Left lobe of liver (tissue), 2 donors: Measurements from ENCODE around the gene ANXA5. TPM values are rescaled to one million over a fixed set of nuclear protein-coding genes. Genes with fewer than 3 reads are reported as not detected.

ENCODE experiments used
- ATAC-seq: fragments of 200-7000 bp; cut with Tn5 transposase; one replicate; pipeline ENCODE4 v1.9.1; 2020; ENCODE audit warnings: mild to moderate bottlenecking, moderate library complexity
- DNase-seq: peaks from one replicate; pipeline ENCODE4 v3.0.0-alpha.2; 2020; ENCODE audit warnings: low spot score
- total RNA-seq: library from RNA; stranded (reverse); gene quantifications from one replicate; pipeline ENCODE4 v1.2.1, GENCODE V29; 2021
- donor health status: DM: no; HTN: no; CAD: no; lungs with moderate emphysema.
- donor health status: DM: no; HTN: yes; CAD: no.

Gene ANXA5
- total RNA-seq, 1 donor from 2014 or later, result 49.1 TPM

DNA sequence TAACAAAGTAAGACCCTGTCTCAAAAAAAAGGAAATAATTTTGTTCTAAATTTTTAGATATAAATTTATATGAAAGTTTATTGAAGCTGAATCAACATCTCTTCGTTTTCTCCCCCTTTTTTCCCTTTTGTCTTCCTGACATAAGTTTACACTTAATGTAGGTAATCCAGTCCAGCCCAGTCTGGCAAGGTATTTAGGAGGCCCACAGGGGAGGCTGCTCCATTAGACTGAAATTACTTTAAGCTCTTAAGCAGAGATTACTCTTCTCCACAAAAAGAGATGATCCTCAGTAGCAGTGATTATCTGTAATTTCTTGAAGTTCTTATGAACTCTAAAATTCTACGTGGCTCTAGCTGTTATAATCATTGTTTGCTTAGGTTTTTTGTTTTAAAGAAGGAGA lies 46.0 kb downstream of the ANXA5 start:
- DNase-seq (no peak), ATAC-seq (no peak)

DNA sequence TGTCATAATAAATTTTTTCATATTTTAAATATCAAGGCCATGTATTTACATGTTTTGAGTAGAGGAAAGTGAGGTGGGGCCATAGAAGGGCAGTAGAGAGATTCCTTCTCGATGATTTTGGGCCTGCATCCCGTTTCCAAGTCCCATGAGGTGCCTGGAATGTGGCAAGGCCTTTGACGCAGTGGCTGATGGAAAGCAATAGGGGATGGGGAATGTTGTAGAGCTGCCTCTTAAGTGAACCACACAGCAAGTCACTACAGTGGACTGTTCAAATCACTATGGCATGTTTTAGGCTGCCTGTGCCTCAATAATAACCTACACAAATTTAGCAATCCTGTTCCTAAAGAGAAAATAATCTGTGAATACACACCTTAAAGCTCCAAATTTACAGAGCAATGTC lies 48.3 kb downstream of the ANXA5 start:
- DNase-seq (no peak), ATAC-seq (no peak)

DNA sequence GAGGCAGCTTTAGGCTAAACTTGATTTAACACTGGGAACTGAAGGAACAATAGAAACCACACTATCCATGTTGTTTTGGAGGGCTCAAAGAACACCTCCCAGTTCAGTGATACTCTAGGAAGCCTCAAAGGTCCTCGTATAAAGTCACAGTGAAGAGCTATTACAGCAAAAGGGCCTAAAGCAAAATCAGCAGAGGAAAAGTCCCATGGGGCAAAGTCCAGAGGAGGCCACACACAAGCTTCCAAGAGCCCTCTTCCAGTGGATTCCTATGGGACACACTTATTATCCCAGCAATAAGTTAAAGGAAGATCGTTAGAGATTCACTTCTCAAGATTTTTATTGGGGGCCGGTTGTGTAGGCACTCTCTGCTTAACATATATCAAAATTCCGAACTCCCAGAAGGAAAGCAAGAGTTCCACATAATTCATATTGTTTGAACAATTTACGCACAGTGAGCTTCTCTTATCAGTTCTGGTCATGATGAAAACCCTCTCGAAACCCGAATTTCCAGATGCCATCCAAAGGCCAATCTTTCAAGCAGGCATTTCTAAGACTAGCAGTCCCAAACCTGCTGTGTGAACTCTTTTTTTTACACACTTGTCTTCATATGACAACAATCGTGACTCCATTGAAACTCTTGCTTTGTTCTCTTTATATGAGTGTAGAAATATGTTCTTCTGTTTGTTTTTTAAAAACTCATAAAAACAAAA lies 53.7 kb downstream of the ANXA5 start:
- ATAC-seq, result no peak
- no peak for DNase-seq

DNA sequence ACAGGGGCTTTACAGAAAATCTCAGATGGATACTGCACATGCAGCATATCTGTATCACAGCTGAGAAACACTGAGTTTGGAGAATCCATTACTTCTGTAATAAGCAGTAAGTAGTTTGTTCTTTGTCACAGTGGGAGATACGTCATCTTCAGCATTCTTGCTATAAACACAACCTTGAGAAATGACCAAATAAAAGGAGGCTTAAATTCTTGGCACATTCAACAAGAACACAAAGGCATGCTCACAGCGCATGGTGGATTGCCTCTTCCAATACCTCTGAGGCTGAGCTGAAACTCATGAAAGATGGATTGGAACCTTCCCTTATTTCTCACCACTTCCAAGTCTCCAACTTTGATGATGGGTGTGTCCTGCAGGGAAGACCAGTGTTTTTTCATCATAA lies 54.5 kb downstream of the ANXA5 start:
- ATAC-seq, result no peak
- DNase-seq, result no peak

DNA sequence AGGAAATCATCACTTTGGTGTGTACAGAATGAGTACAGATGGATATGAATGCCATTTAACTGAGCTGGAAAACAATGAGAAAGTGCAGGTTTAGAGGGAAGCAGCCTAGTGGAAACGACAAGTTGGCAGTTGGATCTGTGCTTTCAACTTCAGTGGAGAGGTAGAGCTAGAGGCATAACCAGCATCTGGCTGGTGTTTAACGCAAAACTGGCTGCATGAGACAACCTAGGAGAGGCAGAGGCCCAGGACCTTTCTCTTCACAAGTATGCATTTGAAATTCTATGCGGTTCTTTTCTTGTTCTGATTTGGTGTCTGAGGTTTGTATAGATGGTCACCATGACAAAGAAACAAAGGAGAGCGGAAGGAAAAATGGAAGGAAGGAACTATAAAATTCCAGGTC lies 63.1 kb downstream of the ANXA5 start:
- ATAC-seq (no peak), DNase-seq (no peak)

DNA sequence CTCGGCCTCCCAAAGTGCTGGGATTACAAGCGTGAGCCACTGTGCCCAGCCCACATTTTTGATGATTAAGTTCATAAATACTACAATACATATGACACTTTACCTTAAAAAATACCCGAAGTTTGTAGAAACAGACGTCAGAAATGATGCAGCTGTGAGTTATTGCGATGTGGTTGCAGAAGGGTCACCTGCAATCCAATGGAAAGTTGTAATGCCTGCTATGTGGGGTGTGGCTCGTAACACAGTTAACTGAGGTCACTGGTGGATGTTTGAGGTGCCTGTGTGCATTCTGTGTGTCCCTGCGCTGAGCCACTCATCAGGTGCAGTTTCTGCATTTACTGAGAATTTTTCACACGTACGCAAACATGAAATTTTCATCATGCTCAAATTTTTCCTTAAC lies 64.1 kb downstream of the ANXA5 start:
- DNase-seq, result no peak
- no peak for ATAC-seq

Other genes with a start within 250 kb of the ANXA5 start
- gene SMIM43, start 68.2 kb upstream of the ANXA5 start, total RNA-seq, result not detected
- gene EXOSC9, start 104.3 kb upstream of the ANXA5 start, total RNA-seq, result 5.0 TPM
- 0.45 TPM for gene CCNA2, start 126.9 kb upstream of the ANXA5 start, total RNA-seq
- 3.1 TPM for gene BBS7, start 173.5 kb upstream of the ANXA5 start, total RNA-seq